ENCODE measurements around the gene UBE3B.

The UBE3B gene

GRCh38 chr12:109489016-109489954, 11.9 kb downstream of the UBE3B start:
- no peak for DNase-seq (ENCODE audit: low read depth, low spot score)

DNA sequence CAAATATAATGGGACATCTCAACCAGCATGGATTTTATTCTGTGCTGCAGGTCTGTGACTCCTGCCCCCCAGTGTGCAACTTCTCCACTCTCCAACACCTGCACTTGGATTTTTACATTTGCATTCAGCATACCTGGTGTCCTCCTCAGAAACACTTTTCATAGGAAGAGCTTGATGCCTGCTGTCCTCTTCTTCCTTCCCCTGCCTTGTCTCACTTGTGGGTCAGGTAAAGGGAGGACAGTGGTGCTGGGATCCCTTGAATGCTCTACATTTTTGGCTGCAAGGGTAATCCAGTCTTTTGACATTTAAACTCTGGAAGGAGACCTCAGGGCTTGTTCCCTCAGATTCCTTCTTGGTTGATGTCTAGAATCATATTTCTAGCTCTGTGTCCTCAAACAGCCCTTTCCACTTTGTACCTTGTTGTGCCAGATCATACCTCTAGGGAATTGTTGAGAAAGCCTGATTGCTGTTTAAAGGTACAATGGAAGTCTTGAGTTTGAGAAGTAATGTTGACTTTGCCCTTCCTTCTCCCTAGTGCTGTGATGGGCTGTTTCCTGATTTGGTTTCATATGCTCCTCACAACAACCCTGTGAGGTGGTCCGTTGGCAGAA, 12.6 kb downstream of the UBE3B start:
- H3K4me3 ChIP-seq (ENCODE audit: low read length), result no peak overlapping the region
- DNase-seq (ENCODE audit: low read depth, low spot score), result no peak

More at GRCh38 chr12:109489016-109489954, 11.9 kb downstream of the UBE3B start:
- no peak overlapping the region for H3K4me3 ChIP-seq (ENCODE audit: low read length)

GRCh38 chr12:109491671-109492070, 14.2 kb downstream of the UBE3B start:
- H3K4me3 ChIP-seq (ENCODE audit: low read length), result no peak overlapping the region
- DNase-seq (ENCODE audit: low read depth, low spot score), result no peak

DNA sequence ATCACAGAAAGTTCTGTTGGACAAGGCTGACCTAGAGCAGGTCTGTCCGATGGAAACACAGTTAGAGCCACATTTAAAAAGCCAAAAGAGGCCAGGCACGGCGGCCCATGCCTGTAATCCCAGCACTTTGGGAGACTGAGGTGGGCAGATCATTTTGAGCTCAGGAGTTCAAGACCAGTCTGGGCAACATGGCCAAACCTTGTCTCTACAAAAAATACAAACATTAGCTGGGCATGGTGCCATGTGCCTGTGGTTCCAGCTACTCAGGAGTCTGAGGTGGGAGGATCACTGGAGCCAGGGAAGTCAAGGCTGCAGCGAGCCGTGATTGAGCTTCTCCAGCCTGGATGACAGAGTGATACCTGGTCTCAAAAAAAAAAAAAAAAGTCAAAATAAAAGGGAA, 14.9 kb downstream of the UBE3B start:
- no peak for DNase-seq (ENCODE audit: low read depth, low spot score)
- H3K4me3 ChIP-seq (ENCODE audit: low read length), result no peak overlapping the region

DNA sequence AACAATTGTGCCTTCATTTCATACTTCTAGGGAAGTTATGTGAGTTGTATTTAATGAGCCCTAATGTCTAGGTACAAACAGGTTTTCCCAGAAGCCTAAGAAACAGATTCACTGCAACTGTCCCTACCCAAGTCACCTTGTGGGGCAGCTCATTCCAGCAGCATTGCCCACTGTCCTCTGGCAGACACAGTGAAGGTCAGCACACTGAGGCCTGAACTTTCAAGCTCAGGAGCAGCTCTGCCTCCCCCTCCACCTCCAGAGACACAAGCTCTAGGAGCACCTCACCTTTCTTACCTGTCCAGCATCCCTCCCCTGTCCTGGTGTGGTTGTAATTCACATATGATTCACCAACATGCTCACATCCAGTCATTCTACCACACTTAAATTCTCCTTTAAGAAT, 15.7 kb downstream of the UBE3B start:
- DNase-seq (ENCODE audit: low read depth, low spot score), result no peak
- H3K4me3 ChIP-seq (ENCODE audit: low read length), result no peak overlapping the region

GRCh38 chr12:109493938-109494337, 16.5 kb downstream of the UBE3B start:
- H3K4me3 ChIP-seq (ENCODE audit: low read length), result no peak overlapping the region

GRCh38 chr12:109494348-109494881, 17.0 kb downstream of the UBE3B start:
- H3K4me3 ChIP-seq (ENCODE audit: low read length), result no peak overlapping the region
- no peak for DNase-seq (ENCODE audit: low read depth, low spot score)

More at GRCh38 chr12:109493938-109494337, 16.5 kb downstream of the UBE3B start:
- DNase-seq (ENCODE audit: low read depth, low spot score), result no peak

GRCh38 chr12:109495012-109495411, 17.6 kb downstream of the UBE3B start:
- no peak overlapping the region for H3K4me3 ChIP-seq (ENCODE audit: low read length)
- no peak for DNase-seq (ENCODE audit: low read depth, low spot score)

DNA sequence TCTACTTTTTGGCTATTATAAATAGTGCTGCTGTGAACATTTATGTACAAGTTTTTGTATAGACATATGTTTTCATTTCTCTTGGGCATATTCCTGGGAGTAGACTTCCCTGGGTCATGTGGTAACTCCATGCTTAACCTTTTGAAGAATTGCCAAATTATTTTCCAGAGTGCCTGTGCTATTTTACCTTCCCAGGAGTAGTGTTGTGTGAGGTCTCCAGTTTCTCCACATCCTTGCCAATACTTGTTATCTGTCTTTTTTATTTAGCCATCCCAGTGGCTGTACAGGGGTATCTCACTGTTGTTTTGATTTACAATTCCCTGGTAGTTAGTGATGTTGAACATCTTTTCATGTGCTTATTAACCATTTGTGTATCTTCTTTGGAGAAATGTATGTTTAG, 18.9 kb downstream of the UBE3B start:
- no peak for DNase-seq (ENCODE audit: low read depth, low spot score)
- H3K4me3 ChIP-seq (ENCODE audit: low read length), result no peak overlapping the region

- no peak for DNase-seq (ENCODE audit: low read depth, low spot score)
- H3K4me3 ChIP-seq (ENCODE audit: low read length), result no peak overlapping the region
Observed at GRCh38 chr12:109497675-109498074, 20.2 kb downstream of the UBE3B start.

DNA sequence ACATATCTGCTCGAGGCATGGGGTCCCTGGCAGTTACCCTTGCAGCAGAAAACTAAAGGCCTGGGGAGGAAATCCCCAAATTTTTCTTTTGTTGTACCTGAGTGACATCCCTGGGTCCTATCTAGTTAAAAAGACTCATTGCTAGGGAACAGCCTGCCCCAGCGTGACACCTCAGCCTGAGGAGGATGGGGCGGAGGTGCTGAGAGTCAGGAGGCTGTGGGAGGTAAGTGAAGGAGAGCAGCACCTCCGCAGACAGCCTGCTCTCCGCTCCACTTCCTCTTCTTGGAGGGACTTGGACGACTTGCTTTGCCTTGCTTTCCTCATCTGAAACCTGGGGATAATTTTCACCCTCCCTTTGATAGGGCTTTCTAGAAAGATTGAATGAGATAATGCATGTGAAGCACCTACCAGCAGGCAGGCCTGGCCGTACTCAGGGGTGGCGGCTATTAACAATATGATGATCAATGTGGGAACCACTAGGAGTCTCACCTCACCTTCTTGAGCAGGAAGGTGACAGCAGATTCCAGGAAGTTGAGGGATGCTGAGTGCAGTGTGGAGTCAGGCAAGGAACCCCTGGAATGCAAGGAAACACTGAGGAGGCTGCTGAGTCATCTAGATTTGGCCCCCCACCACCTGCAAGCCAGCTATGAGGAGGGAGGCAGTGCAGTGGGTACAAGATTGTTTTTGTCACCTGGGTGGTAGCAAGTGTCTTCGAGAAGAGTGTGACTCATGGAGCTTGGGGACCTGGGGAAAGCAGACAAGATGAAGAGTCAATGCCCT, 23.2 kb downstream of the UBE3B start:
- DNase-seq (ENCODE audit: low read depth, low spot score), result no peak
- H3K4me3 ChIP-seq (ENCODE audit: low read length), result no peak overlapping the region

DNA sequence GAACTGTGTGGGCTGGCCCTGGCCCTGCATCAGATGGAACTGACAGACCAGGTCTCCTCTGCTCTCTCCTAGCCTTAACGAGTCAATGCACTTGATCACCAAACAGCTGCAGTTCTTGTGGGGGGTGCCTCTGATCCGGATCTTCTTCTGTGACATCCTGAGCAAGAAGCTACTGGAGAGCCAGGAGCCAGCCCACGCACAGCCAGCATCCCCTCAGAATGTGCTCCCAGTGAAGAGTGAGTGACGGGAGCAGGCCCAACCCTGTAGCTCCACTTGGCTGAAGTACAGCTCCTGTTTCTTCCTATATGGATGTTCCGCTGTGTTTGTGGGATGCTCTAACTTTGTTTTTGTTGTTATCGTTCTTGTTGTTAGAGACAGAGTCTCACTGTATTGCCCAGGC, 23.9 kb downstream of the UBE3B start:
- H3K4me3 ChIP-seq (ENCODE audit: low read length), result no peak overlapping the region
- no peak for DNase-seq (ENCODE audit: low read depth, low spot score)

DNA sequence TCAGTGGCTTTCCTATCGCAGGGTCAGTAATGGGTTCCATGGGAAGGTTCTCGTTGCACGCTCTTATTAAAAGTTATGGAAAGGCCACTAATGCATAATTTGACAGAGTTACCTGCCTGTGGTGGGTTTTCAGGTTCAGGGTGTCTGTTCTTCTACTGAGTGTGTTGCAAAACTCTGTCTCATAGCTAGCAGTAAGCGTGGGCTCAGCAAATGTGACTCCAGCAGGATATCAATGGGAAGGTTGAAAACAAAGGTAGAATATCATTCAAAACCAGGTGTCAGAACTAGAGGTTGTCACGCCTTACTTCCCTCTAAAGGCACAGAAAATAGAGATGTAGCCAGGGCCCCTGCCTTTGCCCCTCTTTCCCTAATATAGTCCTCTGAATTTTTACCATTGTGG, 24.9 kb downstream of the UBE3B start:
- DNase-seq (ENCODE audit: low read depth, low spot score), result no peak
- H3K4me3 ChIP-seq (ENCODE audit: low read length), result no peak overlapping the region

- no peak overlapping the region for H3K4me3 ChIP-seq (ENCODE audit: low read length)
- no peak for DNase-seq (ENCODE audit: low read depth, low spot score)
Observed at GRCh38 chr12:109503611-109504010, 26.2 kb downstream of the UBE3B start.

DNA sequence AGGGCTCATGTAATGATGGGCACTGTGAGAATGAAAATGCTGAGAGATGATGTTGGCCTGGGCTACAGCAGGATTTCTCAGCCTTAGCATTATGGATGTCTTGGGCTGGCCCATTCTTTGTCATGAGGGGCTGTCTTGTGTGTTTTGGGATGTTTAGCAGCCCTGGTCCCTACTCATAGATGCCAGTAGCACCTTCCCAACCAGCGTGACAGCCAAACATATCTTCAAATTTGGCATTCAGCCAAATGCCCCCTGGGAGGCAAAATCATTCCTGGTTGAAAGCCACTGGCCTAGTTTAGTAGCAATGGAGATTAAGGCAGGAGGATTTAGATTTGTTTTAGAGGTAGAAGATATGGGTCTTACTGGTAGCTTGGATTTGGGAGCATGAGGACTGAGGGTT, 26.6 kb downstream of the UBE3B start:
- no peak overlapping the region for H3K4me3 ChIP-seq (ENCODE audit: low read length)
- DNase-seq (ENCODE audit: low read depth, low spot score), result no peak

DNA sequence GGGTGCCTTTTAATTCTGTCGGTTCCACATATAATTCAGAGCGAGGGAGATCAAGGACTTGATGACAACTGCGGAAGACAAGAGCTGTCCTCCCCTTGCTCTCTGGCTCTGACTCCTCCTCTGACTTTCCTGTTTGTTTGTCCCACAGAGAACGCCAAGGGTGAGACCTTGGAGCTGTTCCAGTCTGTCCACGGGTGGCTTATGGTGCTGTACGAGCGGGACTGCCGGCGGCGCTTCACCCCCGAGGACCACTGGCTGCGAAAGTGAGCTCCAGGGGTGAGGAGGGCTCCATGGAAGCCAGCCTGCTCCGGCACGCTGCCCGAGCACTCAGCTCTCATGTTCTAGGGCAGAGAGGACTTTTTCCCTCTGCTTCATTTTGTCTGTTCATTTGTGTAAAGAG, 32.8 kb downstream of the UBE3B start:
- no peak overlapping the region for H3K4me3 ChIP-seq (ENCODE audit: low read length)
- no peak for DNase-seq (ENCODE audit: low read depth, low spot score)

DNA sequence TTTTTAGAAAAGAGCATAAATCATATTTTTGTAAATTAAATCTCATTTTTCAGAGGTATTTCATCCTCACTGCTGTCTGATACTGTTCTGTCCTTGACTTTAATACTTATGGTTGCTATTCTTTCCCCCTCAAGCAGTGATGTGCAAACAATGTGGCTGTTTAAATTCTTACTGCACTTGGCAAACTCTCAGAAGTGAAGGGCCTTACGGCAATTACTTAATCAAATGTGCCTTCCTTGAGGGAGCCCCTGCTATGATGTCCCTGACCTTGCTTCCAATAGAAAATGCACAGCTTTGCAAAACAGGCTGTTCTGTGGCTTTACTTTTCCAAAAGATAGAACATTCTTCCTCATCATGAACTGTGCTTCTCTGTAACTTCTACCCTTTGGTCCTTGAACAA, 35.2 kb downstream of the UBE3B start:
- no peak overlapping the region for H3K4me3 ChIP-seq (ENCODE audit: low read length)
- DNase-seq (ENCODE audit: low read depth, low spot score), result no peak

DNA sequence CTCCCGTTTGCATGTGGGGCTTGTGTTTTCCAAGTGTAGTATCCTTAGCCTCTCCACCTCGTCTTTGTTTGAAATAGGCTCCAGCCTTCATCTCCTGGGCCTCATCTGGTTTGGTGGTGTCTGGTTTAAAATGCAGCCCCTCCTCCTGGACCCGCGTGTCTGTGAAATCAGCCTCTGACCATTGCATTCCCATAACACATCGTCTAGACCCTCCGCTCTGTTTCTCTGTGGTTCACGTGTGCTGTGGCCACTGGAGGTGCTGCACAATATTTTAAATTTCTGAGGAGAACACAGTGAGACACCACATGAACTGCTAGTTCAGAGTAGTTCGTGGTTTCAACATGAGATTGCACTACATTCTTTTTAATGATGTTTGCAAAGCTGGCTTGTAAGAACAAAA, 35.6 kb downstream of the UBE3B start:
- H3K4me3 ChIP-seq (ENCODE audit: low read length), result no peak overlapping the region
- DNase-seq (ENCODE audit: low read depth, low spot score), result no peak

GRCh38 chr12:109513977-109514376, 36.5 kb downstream of the UBE3B start:
- no peak for DNase-seq (ENCODE audit: low read depth, low spot score)
- H3K4me3 ChIP-seq (ENCODE audit: low read length), result no peak overlapping the region

GRCh38 chr12:109517619-109518018, 40.2 kb downstream of the UBE3B start:
- no peak for DNase-seq (ENCODE audit: low read depth, low spot score)
- no peak overlapping the region for H3K4me3 ChIP-seq (ENCODE audit: low read length)
